ENCODE measurements around the gene FAM149B1.

FAM149B1 gene

DNA sequence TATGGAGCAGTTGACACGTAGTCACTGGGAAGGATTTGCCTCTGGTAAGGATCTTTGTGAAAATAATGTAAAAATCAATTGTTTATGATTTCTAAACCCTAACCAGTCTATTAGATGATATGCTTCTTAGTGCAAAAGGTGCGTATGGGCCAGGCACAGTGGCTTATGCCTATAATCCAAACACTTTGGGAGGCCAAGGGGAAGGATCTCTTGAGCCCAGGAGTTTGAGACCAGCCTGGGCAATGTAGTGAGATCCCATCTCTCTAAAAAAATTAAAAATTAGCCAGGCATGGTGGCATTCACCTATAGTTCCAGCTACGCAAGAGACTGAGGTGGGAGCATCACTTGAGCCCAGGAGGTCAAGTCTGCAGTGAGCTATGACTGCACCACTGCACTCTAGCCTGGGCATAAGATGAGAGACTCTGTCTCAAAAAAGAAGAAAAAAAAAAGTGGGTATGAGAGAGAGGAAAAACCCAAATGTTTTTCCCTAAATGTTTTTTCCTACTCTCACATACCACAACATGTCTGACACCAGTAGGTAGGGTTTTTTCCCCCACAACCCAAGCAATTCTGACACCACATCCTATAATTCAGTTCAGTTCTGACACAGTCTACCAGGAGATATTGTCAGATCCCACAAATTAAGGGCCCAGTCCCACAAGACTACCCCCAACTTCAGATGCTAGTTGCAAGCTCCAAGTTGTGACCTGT, 42.6 kb downstream of the FAM149B1 start:
- intact Hi-C loops (cut with DNase I; ENCODE audit: low total_unique reads), result no loop called here

DNA sequence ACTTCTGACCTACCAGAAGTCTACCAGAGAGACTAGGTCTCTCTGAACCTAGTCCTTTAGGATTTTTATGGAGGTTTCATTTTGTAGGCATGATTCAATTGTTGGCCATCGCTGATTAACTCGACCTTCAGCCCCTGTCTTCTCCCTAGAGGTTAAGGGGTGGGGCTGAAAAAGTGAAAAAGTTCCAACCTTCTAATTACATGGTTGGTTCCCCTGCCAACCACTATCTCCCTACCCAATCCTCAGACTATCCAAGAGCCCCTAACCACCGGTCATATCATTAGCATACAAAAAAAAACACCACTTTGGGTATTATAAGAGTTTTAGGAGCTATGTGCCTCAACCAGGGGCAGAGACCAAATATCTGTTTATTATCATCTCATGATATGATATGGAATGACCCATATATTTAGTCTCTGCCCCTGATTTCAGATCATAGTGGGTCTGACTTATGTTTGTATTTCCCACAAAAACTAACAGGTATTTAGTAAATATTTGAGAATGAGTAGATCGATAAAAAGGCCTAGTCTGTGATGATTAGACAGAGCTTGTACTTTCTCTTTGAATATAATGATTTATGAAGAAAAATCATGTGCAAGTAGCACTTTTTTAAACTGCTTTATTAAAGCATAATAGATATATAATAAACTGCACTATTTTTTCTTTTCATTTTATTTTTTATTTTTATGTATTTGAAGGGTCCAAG, 43.3 kb downstream of the FAM149B1 start:
- DNase-seq, result no peak
- no peaks in the 10 kb centered on the region for H3K4me1 ChIP-seq
- H3K9me3 ChIP-seq, result no peaks in the 10 kb centered on the region
- no peak overlapping the region for H3K4me3 ChIP-seq
- H3K27me3 ChIP-seq, result no peaks in the 10 kb centered on the region
- TF ChIP-seq CTCF (IDR thresholded peaks at IDR 0.05), result no peak
- peaks cover 0 to 40% (median 32%) of the 10 kb centered on the region in 3 donors for H3K36me3 ChIP-seq
- intact Hi-C loops (cut with DNase I; ENCODE audit: low total_unique reads), result no loop called here
- H3K27ac ChIP-seq, result no peak overlapping the region

More for the DNA sequence above, 42.6 kb downstream of the FAM149B1 start:
- H3K4me3 ChIP-seq, result no peak overlapping the region
- H3K4me1 ChIP-seq, result no peaks in the 10 kb centered on the region
- H3K27ac ChIP-seq, result no peak overlapping the region
- no peak for DNase-seq
- H3K9me3 ChIP-seq, result no peaks in the 10 kb centered on the region
- H3K27me3 ChIP-seq, result no peaks in the 10 kb centered on the region
- H3K36me3 ChIP-seq, result peaks cover 0 to 40% (median 31%) of the 10 kb centered on the region in 3 donors
- TF ChIP-seq CTCF (IDR thresholded peaks at IDR 0.05), result no peak

DNA sequence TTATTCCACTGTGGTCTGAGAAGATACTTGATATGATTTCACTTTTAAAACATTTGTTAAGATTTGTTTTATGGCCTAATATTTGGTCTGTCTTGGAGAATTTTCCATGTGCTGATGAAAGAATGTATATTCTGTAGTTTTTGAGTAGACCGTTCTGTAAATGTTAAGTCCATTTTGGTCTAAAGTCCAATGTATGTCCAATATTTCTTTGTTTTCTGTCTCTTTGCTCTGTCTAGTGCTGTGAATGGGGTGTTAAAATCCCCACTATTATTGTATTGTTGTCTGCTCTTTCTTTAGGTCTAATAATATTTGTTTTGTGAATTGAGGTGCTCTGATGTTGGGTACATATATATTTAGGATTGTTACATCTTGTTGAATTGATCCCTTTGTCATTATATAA, 47.8 kb downstream of the FAM149B1 start:
- intact Hi-C loops (cut with DNase I; ENCODE audit: low total_unique reads), result no loop called here
- peaks cover 17 to 32% (median 25%) of the 10 kb centered on the region in 3 donors for H3K36me3 ChIP-seq

DNA sequence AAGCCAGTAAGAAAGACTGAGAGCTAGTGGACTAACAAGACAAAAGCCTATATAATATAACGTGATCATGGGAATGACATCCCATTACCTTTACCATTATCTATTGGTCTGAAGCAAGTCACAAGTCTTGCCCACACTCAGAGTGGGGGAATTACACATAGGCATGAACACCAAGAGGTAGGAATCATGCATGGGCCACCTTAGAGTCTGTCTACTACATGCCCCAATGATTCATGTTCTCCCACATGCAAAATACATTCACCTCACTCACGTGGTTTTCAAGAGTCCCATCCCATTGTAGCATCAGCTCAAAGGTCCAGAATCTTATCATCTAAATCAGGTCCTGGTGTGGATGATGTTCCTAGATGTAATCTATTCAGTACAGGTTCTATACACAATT, 49.7 kb downstream of the FAM149B1 start:
- H3K9me3 ChIP-seq, result no peaks in the 10 kb centered on the region
- no peak for DNase-seq
- H3K4me1 ChIP-seq, result no peaks in the 10 kb centered on the region
- TF ChIP-seq CTCF (IDR thresholded peaks at IDR 0.05), result no peak
- intact Hi-C loops (cut with DNase I; ENCODE audit: low total_unique reads), result no loop called here
- no peaks in the 10 kb centered on the region for H3K27me3 ChIP-seq
- H3K27ac ChIP-seq, result no peak overlapping the region
- peaks cover 17 to 31% (median 20%) of the 10 kb centered on the region in 3 donors for H3K36me3 ChIP-seq
- H3K4me3 ChIP-seq, result no peak overlapping the region

More for the DNA sequence above, 47.8 kb downstream of the FAM149B1 start:
- no peak overlapping the region for H3K4me3 ChIP-seq
- no peak for DNase-seq
- H3K27ac ChIP-seq, result no peak overlapping the region
- no peaks in the 10 kb centered on the region for H3K27me3 ChIP-seq
- no peaks in the 10 kb centered on the region for H3K4me1 ChIP-seq
- H3K9me3 ChIP-seq, result no peaks in the 10 kb centered on the region
- no peak for TF ChIP-seq CTCF (IDR thresholded peaks at IDR 0.05)

GRCh38 chr10:73218431-73219191, 50.7 kb downstream of the FAM149B1 start:
- H3K4me1 ChIP-seq, result no peaks in the 10 kb centered on the region
- no peak for TF ChIP-seq CTCF (IDR thresholded peaks at IDR 0.05)
- no peak overlapping the region for H3K4me3 ChIP-seq
- H3K27ac ChIP-seq, result no peak overlapping the region
- intact Hi-C loops (cut with DNase I; ENCODE audit: low total_unique reads), result no loop called here
- H3K27me3 ChIP-seq, result no peaks in the 10 kb centered on the region
- peaks cover 17 to 29% (median 20%) of the 10 kb centered on the region in 3 donors for H3K36me3 ChIP-seq
- DNase-seq, result no peak
- no peaks in the 10 kb centered on the region for H3K9me3 ChIP-seq

Data from tibial artery (tissue), 4 donors.